Measurements from ENCODE around the gene PA2G4.
"Not testable (repeated sequence)": the region's sequence is repeated elsewhere in the genome, so short reads cannot be mapped to it uniquely, and the experiment has no call there.

DNA sequence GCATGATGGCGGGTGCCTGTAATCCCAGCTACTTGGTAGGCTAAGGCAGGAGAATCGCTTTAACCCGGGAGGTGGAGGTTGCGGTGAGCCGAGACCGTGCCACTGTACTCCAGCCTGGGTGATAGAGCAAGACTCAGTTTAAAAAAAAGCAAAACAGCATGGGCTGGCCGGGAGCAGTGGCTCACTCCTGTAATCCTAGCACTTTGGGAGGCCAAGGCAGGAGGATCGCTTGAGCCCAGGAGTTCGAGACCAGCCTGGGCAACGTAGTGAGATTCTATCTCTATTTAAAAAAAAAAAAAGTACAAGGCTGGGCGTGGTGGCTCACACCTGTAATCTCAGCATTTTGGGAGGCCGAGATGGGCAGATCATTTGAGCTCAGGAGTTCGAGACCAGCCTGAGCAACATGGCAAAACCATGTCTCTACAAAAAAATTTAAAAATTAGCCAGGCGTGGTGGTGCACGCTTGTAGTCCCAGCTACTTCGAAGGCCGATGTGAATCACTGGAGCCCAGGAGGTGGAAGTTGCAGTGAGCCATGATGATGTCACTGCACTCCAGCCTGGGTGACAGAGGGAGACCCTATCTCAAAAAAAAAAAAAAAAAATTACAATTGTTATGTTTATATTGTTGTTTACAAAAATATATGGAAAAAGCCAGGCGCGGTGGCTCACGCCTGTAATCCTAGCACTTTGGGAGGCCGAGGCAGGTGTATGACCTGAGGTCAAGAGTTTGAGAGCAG, 52.3 kb downstream of the PA2G4 start:
- not testable (repeated sequence) for TF ChIP-seq CTCF (IDR thresholded peaks at IDR 0.05); POLR2AphosphoS5 (IDR thresholded peaks at IDR 0.05); EP300 (IDR thresholded peaks at IDR 0.05; ENCODE audit: low read depth); POLR2A (IDR thresholded peaks at IDR 0.05)

Measured in transverse colon (tissue), 4 donors.